Placental epithelial cell (primary cell): ENCODE results near the gene OR4N2. TPM values are rescaled to one million over a fixed set of nuclear protein-coding genes. Genes with fewer than 3 reads are reported as not detected.

ENCODE experiments used
- total RNA-seq: library from RNA; depleted of rRNA; stranded (reverse); fragments of >200 nt; gene quantifications from 2 replicates; pipeline ENCODE4 v1.2.3, GENCODE V29; 2012

The OR4N2 gene
- total RNA-seq, result not detected in 2 replicates

GRCh38 chr14:19803470-19803869 is at the start of gene OR4N2:
TSS of gene OR4N2 (plus strand) at chr14:19803770. CDS start at chr14:19827449, 23,679 bp downstream.

GRCh38 chr14:19773204-19773603 is 30.4 kb upstream of the OR4N2 start, which contains the start of gene OR4M1:
TSS of gene OR4M1 (plus strand) at chr14:19773504. CDS start at chr14:19780323, 6,819 bp downstream.

GRCh38 chr14:19874842-19875241 is 71.3 kb downstream of the OR4N2 start, which contains the start of gene OR4K2:
TSS of gene OR4K2 (plus strand) at chr14:19875142. CDS start at chr14:19876268, 1,126 bp downstream.

Other genes with a start within 250 kb of the OR4N2 start
- not detected in 2 replicates for gene OR11H2, start 89.9 kb upstream of the OR4N2 start, total RNA-seq
- not detected in 2 replicates for gene OR4Q3, start 60.2 kb upstream of the OR4N2 start, total RNA-seq
- not detected in 2 replicates for gene OR4M1, start 30.3 kb upstream of the OR4N2 start, total RNA-seq
- not detected in 2 replicates for gene OR4K2, start 71.4 kb downstream of the OR4N2 start, total RNA-seq
- gene OR4K5, start 116.8 kb downstream of the OR4N2 start, total RNA-seq, result not detected in 2 replicates
- not detected in 2 replicates for gene OR4K1, start 127.1 kb downstream of the OR4N2 start, total RNA-seq
- gene OR4K15, start 171.8 kb downstream of the OR4N2 start, total RNA-seq, result not detected in 2 replicates
- not detected in 2 replicates for gene OR4Q2, start 198.4 kb downstream of the OR4N2 start, total RNA-seq
- not detected in 2 replicates for gene OR4K14, start 215.5 kb downstream of the OR4N2 start, total RNA-seq
- not detected in 2 replicates for gene OR4K13, start 232.3 kb downstream of the OR4N2 start, total RNA-seq